ENCODE data around the gene PTPRE. TPM values are rescaled to one million over a fixed set of nuclear protein-coding genes. Genes with fewer than 3 reads are reported as not detected.
A peak's percentile ranks its signal among the peaks of the same experiment; 100 is the strongest.

PTPRE gene
- total RNA-seq, 1 donor from 2014 or later: 19.6 TPM

DNA sequence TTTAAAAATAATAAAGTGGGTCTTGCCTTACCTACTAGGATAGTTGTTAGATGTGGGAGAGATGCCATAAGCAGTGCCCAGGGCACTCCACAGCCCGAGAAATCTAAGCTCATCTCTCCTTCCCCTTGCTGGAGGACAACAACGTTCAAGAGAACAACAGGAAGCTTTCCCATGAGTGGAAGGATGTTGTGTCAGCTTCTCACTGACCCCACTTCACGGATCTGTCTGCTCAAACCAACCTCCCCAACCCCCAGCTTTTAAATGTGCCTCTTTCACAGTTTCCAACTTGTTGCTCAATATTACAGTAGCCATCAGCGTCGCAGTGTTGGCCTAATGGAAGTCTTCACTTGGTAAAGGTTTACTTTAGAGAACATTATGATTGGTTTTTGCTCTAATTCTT lies 72.1 kb downstream of the PTPRE start:
- no peak for DNase-seq (ENCODE audit: low read depth)

DNA sequence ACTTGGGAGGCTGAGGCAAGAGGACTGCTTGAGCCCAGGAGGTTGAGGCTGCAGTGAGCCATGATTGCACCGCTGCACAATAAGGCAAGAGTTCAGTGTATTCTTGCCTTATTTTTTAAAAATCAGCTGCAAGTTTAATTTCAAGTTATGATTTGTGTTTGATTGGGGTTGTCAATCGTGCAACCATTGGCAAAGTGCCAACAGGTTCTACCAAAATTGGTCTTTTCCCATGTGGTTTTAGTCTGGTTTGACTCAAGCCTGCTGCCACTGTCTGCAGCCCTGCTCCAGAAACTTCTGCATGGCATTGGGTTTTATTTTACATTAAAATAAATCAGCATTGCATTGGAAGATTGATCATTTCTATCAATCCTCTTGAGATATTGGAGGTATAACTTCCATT lies 72.7 kb downstream of the PTPRE start:
- no peak for DNase-seq (ENCODE audit: low read depth)

DNA sequence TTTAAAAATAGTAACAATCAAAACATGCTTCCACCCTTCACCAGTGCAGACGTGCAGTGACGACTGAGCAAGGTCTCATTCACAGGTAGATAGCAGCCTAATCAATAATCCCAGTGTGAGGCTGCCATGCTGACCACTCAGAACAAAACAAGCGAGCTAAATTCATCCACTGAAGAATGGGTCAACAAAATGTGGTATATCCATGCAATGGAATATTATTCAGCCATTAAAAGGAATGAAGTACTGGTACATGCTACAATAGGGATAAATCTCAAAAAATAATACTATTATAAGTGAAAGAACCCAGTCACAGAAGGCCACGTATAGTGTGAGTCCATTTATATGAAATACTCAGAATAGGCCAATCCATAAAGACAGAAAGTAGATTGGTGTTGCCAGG lies 74.0 kb downstream of the PTPRE start:
- no peak for DNase-seq (ENCODE audit: low read depth)

DNA sequence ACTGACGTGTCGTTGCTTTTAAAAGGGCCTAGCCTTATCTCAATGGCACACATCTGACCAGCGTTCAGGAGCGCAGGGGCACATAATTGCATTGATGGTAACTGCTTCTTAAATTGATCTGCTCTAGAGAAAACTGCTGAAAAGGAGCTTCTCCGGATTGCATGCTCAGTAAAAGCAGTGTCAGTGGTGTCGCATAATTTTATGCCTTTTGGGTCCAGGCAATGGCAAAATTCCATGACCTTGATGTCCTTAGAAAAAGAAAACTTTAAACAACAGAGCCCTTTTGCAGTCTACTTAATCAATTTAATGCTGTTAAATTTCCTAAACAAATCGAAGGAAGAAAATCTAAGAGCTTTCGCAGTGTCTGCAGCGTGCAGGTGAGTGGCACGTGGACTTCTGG lies 75.7 kb downstream of the PTPRE start:
- no peak for DNase-seq (ENCODE audit: low read depth)

DNA sequence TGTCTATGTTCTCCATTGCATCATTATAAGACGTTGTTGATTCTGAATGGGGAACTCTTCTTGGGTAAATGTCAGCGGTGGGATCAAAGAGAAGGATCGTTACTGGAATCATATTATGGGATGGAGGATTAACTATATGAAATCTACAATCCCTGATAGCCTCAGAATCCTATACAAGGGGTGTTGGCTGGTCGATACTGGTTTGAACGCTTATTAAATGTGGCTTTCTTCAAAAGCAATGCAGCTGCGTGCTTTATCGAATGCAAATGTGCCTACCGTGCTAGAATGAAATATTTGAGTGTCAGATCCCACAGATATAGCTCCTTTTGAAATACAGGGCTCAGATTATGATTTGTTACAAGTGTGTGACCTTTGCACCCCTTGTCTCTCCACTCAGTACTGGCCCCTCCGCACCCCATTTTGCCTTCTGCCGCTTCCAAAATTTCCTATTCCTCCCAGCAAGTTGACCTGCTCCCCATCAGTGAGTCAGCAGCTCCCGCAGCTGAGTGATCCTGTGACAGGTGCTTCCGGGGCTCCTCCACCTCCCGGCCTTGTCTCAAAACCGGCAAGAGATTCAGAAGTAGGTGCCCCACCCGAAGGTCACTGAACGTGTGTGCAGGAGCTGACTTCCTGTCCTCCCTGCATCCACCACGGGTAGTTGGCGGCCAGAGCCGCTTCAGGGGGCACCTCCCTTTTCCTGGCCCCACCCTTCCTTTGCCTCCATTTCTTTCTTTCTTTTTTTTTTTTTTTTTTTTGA lies 76.6 kb downstream of the PTPRE start:
- DNase-seq (ENCODE audit: low read depth): no peak

DNA sequence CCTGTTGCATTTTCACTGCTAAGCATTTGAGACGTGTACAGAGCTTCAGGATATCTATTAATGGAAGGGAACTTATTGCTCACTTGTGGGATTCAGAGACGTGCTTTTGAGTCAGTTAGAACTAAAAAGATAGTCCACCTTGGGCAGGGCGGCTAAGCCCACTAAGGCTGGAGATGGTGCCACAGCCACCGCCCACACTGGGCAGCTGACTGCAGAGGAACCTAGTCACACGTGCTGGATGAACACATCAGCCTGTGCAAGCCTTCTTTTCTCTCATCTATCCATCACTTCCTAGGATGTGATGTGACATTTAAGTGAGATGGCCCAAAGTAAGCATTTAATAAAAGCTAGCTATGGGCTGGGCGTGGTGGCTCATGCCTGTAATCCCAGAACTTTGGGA lies 78.0 kb downstream of the PTPRE start:
- no peak for DNase-seq (ENCODE audit: low read depth)

DNA sequence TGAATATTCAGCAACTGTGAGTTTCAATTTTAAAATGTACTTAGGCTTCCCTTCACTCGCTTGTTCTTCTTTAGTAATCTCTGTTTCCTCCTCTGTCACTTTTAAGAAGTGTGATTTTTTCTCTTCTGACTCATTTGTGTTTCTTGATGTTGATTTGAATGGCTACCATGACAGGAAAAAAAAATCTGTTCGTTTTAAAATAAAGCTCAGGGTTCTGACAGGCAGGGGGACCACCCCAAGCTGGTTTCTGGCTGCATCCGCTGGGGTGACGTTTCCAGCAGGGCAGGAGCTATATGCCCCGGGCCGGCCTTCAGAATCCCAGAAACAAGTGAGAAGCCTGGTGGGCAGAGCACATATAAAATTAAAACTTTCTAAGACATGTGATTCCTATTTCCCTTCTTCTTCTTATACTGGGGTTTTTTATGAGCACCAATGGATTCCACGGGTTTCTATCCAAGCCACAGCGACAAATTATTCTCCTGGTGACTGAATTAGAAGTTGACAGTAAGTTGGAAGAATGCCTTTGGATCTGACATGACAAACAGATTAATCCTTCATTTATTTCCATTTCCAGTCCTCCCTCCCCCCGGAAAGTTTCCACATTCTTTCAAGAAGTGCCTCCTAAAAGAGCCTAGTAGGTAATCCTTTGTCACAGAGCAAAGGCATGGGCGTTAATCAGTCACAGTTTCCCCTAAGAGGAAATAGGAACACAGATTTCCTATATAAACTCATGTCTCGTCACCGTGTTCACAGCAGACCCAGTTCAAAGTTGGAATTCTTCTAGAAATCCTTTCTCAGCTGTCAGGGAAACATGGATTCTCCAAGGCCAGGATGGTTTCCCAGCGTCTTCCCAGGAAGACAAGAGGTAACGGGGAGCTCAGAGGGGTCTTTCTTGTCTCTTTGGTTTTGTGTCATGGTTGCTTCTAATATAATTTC lies 79.9 kb downstream of the PTPRE start:
- DNase-seq (ENCODE audit: low read depth): no peak

DNA sequence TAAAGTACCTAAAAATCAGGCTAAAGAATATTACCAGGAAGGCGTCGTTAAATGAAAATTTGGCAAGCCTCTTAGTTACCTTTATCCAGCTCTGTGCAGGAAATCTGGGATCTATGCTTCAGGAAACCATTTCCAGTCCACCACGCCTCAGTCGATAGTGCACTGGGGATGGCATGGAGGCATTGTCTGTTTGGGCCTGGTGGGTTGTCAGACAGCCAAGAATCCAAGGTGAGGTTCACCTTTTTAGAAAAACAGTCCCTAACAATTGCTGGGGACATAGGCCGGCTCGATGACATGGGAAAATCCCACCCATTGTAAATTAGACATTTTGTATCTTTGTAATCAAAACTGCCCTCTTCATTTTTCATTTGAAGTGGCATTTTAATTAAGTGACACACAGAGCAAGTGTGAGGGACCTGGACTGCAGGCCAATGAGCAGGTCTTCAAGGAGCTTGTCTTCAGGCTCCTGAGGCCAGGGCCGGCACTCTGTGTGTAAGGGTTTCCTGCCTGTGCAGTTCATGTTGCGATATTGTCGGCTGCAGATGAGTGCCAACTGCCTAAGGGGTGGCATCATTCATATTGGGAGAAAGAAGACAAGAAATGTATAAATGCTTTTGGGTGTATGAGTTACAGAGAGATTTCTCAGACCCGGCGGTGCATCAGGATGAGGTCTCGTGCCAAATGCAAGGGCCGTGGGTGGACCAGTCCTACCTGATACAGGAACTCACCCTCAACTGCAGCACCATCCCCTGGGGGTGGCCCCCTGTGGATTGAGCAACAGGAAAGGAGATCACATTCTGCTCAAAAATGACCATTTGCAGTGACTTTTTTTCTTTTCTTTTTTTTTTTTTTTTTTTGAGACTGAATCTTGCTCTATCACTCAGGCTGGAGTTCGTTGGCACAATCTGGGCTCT lies 80.8 kb downstream of the PTPRE start:
- no peak for DNase-seq (ENCODE audit: low read depth)

DNA sequence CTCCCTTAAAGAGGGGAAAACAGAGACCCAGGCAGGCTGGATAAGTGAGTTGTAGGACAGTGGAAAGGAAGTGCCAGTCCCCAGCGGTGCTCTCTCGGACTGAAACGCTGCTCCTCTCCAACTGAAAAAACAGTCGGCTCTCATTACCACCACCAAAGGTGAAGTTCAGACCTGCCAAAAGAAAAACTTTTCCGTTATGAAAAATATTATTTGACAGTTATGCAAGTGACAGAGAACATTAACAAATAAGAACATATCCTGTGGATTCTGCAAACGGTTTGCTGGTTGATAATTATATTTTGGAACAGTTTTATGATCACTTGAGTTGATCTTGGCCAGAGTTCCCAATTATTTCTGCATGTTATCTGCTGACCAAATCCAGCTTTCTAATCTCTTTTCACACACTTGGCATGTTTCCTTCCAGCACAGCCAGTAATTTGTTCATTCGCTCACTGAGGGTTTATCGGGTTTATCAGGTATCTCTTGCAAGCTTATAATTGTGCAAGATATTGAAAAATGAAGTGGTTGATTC lies 82.6 kb downstream of the PTPRE start:
- DNase-seq (ENCODE audit: low read depth): no peak

DNA sequence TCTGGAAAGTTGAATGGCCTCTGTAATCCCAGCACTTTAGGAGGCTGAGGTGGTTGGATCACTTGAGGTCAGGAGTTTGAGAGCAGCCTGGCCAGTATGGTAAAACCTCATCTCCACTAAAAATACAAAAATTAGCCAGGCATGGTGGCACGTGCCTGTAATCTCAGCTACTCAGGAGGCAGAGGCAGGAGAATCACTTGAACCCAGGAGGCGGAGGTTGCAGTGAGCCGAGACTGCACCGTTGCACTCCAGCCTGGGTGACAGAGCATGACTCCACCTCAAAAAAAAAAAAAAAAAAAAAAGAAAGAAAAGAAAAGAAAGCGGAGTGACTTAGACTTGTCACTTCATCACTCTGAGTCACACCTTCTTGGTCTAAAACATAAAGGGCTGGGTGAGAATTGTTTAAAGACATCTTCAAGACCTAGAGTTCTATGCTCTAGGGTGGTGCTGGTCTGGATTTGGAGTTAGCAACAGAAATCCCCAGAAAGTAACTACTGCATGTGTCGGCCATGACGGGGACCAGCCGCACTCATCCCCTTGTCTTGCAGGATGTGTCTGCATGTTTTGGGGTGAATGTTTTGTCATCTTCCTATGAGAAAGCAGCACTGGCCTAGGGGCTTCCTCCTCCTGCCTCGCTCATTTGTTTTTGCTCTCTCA lies 83.4 kb downstream of the PTPRE start:
- peak; percentile 85 for DNase-seq (ENCODE audit: low read depth)

DNA sequence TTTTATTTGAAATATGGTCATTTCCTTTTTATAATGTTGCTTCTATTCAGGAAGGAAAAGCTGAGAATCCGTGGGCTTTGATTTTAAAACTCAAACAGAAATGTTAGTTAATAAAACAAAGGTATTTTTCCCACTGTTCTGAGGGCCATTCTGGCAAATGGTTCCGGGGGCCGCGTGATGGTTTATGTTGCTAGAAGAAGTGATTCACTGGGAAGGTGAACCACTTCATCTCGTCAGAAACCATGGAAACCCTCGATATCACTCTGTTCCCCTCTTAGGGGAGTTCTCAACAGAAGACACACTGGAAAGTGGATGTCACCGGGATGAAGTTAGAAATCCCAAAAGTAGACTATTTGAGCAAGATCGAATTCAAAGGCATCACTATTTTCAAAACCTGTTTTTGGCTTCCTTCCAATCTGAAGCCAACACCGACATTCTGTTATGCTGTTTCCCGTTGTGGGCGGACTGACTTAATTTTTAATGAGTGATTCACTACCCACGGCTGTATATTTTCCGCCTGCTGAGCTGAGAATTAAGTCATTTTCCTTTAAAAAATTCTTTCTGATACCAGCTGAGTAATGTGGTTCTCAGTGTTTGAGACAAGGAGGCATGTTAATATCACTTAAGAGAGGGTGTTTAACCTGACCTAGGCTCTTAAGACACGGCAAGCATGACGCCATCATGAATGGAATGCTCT lies 84.1 kb downstream of the PTPRE start:
- DNase-seq (ENCODE audit: low read depth): peak; percentile 100

DNA sequence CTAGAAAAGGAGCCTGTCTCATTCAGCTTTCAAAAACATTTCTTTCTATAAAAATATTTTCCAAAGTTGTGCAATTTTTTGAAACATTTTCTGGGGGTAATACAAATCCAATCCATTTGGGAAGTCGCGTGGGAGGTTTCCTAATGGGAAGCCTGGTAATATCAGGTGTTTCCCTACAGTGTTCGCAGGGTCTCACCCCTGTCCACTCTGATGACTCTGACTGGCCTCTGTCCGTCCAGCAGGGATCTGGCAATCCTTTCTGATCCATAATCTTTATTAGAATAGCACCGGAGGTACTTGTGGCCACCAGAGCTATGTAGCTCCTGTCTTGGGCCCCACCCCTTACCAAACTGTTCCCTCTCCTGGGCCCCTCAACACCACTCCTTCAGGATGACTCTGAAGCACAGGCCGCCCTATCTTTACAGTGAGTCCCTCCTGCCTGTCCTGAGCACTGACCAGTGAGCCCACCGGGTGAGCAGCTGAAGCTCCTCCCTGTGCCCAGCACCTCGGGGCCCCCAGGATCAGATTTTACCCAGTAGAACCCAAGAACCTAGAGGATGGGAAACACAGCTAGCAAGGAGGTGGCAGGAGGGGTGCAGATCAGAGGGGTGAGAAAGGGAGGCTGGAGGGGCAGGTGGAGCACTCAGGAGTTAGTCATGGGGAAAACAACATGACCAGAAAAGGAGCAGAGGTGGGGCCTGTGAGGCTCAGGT lies 84.8 kb downstream of the PTPRE start:
- DNase-seq (ENCODE audit: low read depth): no peak

DNA sequence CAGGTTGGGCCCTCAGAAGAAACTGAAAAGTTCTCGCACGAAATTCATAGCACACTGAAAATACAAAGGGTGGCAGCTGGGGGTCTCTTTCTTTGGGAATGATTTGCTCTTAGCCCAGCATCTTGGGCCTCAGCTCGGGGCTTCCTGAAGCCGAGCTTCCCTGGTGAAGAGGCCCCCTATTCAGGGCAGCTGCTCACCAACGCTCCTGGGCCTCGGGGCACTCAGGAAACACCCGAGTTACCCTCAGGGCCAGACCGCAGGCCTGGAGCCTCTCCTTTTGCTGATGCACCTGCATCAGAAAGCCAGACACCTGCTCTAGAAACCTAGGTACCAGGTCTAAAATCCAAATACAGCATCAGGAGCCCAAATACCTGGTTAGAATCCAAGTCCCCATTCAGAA lies 85.5 kb downstream of the PTPRE start:
- DNase-seq (ENCODE audit: low read depth): no peak

DNA sequence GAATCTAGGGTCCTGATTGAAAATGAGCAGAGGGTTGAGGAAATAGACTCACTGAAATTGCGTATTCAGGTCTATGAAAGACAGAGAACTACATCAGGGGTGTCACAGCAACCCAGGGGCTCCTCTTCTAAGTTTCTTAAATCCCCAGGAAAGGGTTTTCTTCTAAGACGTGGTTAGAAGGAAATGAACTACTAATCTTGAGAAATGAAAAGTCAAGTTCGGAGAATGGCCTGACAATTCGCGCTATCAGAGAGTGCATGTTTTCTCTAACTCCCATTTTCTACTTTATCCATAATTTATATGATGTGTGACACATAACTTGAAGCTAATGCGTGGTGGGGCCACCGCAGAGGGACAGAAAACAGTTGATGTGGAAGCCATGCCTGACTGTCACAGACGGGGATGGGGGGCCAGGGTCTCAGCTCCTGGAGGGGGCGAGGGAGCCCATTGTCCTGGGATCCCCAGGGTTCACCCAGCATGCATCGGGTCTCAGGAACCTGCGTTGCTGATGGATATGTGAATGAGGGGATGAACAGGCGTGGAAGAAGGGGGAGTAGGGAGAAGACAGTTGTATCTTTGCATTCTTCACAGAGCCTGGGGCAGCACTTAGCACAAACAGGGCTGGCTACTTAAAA lies 86.3 kb downstream of the PTPRE start:
- DNase-seq (ENCODE audit: low read depth): no peak

DNA sequence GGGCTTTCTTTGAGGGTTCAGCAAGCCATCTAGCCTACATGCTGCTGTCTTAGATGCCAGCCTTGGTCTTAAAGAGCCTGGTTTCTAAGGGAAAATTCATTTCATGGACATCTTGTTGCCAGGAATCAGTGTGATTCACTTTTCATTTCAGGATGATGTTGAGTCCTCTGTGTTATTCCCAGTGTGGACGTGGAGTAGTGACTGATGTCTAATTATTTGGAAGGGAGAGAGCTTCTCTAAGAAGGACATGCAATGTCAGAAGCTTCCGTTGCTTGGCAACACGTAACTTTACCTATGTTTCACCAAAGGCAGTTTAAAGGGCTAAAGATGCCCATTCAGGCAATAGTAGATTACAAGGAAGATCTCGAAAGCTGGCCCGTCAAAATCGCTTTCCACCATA lies 89.0 kb downstream of the PTPRE start:
- DNase-seq (ENCODE audit: low read depth): no peak

DNA sequence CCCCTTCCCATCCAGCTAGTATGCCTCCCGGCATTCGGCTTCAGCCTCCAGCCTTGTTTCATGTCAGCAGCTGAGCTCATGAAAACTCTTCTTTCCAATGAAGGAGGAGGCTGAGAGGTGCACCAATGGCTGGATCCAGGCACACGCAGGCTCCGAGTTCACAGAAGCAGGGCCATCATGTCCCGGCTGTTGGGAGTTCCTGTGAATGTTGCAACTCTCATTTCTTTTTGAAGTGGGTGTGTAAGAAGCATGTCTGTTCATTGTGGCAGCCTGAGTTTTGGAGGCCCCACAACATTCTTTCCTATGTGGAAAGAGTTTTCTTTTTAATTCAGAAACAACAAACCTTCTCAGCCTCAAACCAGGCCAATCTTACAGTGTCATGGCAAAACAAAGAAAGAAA lies 89.7 kb downstream of the PTPRE start:
- peak; percentile 33 for DNase-seq (ENCODE audit: low read depth)

DNA sequence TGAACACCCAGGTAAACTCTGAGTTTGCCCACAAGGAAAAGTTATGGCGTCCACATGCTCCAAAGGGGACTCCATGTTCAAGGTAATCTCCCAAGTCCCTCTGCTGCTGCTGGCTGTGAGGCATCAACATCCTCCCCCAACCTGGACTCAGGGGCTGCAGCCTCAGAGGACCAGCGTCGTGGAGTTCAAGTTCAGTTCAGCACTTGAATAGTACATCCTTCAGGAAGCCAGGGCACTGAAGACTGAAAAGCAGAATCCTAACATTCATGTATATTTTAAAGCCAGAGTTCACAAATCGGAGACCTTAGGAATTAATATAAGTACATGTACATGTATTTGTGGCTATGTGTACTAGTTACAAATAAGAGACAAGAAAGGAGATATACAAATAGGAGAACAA lies 90.4 kb downstream of the PTPRE start:
- no peak for DNase-seq (ENCODE audit: low read depth)

DNA sequence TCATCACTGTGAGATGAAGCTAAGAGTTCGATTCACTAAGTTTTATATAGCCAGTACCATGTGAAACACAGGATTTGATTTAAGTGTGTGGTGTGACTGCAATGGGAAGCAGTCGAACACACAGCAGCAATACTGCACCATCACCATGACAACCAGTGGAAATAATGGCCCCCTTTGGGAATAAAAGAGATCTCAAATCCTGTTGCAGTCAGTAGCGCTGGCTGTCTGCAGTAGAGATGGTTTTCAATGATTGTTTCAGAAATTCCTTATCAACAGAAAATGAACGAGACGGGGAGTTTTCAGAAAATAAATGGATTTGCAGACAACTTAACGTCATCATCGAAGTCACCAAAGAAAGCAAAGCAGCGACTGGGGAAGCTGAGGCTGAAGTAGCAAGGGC lies 91.0 kb downstream of the PTPRE start:
- no peak for DNase-seq (ENCODE audit: low read depth)

DNA sequence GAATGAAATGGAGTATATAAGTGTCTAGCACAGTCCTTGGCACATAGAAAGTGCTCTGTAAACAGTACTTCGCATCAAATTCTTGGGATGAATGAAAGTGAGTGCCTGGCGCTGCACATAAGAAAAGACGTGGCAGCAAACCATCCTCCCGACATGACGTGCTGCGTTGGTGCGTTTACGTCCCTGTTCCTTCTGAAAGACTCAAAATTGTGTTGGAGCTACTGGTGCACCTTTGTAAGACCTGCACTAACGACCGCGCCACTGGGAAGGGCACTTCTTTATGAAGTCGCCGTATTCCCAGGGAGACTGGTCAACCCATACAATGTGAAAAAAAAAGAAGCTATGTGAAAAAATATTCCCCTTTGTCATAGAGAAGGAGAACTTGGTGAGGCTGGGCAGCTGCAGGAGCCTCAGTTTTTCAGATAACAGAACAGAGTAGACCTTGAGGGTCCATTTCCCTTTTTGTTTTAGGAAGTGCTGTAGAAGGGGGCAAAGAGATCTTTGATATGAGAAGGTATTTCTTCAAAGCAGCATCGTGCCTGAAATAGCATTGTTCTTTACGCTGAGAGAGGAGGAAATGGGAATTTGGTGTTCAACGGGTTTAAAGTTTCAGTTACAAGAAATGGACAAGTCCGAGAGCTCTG lies 91.7 kb downstream of the PTPRE start:
- no peak for DNase-seq (ENCODE audit: low read depth)

Measured in renal cortical epithelial cell (primary cell).